CMK (cell line): ENCODE data around the gene IFFO2.
"Not testable (repeated sequence)": the region's sequence is repeated elsewhere in the genome, so short reads cannot be mapped to it uniquely, and the experiment has no call there.

ENCODE experiments used
- DNase-seq: peaks from one replicate; pipeline ENCODE4 v3.0.0-alpha.2; 2010; ENCODE audit warnings: low read depth

IFFO2 gene

DNA sequence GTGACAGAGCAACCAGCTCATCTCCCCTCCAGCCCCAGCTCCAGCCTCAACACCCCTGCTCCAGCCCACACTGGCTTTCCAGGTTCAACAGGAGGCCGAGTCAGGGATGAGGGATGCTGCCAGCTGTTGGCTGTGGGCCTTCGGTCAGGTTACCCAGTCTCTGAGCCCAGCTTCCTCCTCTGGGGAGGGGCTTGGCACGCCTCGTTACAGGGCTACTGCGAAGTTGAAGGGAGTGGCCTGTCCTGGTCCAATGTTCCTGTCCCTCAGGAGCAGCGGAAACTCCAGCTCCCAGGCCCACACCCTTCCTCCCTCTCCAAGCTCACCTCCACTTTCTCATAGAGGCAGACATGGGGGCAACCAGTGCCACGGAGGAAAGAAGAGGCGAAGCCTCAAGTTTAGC is 81.9 kb downstream of the IFFO2 start:
- no peak for DNase-seq

DNA sequence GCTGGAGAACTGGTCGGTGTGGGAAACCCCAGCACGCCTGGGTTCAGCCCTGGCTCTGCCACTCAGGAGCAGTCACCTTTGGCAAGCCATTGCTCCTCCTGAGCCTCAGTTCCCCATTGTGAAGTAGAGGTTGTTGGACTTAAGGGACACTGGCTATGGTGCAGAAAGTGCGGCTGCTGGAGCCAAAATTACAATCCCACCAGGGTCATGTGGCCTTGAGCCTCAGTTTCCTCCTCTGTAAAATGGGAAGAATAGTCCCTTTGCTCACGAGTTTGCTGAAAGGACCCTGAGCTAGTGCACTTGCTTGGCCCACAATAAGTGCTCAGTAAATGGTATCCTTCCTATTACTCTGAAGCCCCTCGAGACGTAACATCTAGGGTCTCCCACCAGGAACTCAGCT is 82.4 kb downstream of the IFFO2 start:
- DNase-seq: no peak

DNA sequence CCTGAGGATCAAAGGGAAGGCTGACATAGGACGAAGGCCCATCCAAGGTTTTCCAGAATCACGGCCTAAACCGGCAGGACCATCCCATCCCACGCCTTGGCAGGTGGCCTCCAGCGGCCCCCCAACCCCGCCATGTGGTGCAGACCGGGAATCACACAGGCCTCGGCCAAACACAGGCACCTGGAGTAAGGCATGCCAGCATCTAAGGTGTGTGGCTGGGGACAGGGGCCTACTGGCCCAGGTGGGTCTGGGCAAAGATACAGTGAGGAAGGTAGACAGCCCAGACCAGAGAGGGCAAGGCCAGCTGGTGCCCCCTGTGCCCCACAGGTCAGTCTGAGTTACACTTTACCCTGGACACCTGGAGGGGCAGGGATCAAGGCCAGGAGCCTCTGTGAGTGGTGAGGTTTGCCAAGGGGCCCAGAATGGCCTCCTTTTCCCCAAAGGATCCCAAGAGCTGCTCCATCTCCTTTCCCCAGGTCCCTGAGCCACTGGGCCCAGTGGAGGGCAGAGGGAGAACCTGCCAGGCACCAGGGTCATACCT is 84.3 kb downstream of the IFFO2 start:
- no peak for DNase-seq

DNA sequence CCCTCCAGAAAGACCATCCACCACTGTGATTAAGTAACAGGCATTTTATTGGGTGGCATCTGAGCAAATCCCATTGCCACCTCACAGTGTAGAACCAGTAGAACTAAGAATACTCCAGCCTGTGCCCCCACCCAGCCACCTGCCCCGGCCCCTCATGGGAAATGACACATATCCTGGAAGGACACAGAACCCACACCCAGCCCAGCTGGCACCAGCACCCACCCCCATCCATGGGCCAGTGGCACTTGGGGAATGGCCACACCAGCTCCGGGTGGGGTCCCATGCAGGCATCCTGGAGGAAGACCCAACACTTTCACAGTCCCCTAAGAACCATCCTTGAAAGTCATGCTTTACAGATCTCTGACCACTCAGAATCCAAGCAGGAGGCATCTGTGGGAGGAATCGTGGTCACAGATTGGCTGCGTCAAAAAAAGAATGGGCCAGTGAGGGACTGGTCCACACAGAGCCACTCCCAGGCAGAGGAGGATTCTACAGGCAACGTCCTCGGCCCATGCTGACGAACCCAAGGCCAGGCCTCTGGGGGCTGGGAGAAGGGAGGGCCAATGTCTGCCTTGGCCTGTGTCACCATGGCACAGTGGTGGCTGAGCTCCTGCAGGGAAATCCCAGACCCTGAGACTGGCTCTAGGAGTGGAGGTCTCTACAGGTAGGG is 84.9 kb downstream of the IFFO2 start:
- DNase-seq: no peak

DNA sequence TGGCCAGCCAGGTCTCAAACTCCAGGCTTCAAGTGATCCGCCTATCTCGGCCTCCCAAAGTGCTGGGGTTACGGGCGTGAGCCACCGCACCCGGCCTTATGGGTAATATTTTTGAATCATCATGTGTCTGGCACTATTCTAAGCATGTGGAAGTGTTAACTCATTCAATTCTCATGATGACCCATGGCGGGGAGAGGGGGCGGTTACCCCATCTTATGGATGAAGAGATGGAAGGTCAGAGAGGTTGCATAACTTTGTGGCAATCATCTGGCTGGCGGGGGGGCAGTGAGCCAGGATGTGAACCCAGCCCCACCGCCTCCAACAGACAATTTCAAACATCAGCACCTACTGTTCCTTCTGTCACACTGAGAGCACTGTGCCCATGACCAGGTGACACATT is 85.5 kb downstream of the IFFO2 start:
- no peak for DNase-seq

DNA sequence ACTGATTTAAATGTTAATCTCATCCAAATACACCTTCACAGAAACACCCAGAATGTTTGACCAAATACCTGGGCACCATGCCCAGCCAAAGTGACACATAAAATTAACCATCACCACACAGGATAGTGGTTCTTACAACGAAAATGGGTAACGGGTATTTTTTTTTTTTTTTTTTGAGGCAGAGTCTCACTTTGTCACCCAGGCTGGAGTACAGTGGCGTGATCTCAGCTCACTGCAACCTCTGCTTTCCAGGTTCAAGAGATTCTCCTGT is 85.9 kb downstream of the IFFO2 start:
- DNase-seq: not testable (repeated sequence)

DNA sequence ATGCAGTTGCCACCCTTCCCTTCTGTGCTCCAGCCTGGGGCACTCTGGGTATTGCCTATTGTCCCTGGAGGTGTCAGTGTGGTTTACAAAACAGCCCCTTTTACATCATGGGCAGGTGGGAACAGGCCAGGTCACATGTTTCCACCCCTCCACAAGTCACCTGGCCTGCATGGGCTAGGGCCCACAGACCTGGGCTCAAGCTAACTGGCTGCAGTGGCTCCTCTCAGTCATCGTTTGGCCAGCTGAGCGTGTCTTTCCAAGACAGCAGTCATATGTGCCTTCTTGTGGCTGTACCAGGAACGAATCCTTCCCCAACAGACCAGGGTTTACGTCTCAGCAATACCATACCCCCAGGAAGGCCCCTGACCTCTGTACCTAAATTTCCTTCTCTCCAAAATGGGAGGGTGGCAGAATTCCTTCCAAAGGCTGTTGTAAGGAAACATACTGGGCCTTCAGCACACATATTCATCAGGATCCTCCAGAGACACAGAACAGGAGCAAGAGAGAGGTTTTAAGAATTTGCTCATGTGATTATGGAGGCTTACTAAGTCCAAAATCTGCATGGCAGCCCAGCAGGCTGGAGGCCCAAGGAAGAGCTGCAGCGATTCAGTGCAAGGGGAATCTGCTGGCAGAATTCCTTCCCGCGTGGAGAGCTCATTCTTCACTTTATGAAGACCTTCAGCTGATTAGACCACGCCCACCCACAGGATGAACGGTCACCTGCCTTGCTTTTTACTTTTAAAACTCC is 86.5 kb downstream of the IFFO2 start:
- DNase-seq: no peak

DNA sequence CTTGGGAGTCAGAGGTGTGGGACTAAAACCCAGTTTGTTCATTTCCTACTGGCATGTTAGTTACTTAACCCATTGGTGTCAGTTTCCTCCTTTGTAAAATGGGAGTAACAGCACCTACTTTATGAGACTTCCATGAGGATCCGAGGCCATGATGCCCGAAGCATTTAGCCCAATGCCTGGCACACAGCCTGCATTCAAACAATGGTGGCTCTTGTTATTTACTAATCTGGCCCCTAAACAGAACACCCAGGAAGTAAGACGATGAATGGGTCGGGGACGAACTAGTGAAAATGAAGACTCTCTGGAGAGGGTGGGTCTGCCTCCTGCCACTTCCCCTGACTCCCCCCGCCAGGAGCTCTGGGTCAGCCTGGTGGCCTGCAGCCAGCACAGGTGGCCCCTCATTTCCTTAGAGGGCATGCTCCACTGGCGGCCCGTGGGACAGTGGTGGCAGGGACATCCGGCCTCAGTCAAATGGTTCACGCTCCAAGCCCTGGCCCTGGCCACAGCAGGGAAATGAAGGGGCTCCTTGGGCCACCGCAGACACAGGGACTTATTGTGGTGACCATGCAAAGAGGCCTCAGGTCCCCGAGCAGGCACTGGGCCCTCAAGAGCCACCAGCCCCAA is 87.6 kb downstream of the IFFO2 start:
- DNase-seq: no peak

DNA sequence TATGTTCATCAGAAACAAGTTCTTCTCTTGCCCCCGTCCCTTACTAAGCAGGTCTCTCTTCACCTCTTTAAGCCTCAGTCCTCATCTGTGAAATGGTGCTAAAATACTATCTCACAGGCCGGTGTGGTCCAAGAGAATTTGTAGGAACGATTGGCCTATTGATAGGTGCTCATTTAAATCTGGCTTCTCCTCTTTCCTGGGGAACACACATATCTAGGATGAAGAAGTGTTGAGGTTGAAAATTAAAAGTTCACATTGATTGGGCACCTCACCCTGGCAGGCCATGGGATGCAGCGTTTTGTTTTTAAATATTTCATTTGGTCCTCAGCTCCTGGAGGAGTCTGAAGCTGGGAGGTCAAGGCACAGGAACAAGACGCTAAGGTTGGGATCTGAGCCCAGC is 88.1 kb downstream of the IFFO2 start:
- no peak for DNase-seq

DNA sequence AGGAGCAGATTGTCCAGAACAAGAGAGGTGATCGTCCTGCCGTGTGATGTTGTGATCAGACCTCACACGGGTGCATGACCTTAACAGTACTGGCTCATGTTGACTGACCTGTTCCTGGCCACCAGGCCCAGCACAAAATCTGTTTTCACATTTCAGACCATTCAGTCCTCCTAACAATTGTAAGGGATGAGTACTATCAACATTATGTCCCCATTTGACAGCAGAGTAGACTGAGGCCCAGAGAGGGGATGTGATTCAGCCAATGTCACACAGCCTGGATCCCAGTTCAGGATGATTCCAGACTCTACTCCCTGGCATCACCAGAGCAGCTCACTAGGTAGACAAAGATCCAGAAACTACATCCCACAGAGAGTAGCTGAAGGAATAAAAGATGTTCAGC is 89.6 kb downstream of the IFFO2 start:
- no peak for DNase-seq

DNA sequence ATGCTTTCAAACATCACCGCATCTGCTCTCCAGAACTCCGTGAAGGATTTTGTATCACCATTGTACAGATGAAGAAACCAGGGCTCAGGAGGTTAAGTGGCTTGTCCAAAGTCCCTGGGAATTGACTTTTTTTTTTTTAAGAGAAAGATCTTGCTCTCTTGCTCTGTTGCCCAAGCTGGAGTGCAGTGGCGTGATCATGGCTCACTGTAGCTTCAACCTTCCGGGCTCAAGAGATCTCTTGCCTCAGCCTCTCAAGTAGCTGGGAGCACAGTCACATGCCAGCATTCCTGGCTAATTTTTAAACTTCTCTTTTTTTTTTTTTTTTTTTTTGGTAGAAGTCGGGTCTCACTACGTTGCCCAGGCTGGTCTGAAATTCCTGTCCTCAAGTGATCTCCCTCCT is 90.2 kb downstream of the IFFO2 start:
- DNase-seq: no peak

DNA sequence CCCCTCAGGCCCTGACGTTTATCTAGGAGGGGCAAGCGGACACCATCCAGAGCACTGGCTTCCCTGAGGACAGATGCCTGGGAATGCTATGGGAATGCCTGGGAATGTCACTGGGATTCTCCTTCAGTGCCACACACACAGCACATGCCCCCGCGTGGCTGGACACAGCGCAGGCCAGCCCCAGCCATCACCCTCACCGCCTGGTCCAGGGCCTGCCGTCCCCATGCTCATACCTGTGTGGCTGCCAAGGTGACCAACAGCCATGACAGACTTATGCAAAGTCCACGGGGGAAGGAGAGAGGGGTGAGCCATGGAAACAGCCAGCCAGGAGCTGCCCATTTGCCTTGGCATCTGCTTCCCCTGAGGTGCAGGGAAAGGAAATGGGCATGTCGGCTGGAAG is 91.3 kb downstream of the IFFO2 start:
- DNase-seq: no peak

DNA sequence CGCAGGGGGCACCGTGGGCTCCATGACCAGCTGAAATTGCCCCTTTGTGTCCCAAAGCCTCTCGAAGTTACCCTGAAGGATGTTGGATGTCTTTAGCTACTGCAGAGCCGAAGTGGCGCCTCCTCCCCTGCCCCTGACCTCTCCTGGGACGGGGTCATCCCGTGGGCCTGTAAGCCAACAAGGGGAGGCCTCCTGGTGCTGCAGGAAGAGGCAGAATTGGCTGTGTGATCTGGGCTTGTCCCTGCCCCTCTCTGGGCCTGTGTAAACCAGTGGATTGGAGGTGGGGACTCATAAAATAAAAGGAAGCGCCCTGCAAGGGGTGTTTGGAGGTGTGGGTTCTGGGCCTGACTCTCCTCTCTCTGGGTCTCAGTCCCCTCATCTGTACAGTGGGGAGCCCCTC is 94.9 kb downstream of the IFFO2 start:
- DNase-seq: no peak

DNA sequence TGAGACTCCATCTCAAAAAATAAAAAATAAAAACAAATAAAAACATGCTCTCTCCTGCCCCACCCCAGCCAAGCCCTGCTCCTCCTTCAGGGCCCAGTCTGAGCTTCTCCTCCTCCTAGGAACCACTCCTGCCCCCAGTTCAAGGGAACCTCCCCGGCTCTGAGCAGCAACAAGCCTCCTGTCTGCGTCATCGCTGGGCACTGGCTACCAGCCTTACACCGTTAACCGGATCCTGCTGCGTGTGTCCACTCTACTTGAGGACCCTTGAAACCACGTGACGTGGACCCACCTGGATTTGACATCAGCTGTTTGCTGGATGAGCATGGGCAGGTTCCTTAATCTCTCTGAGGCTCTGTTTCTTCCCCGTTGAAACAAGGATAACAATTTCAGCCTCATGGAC is 95.4 kb downstream of the IFFO2 start:
- DNase-seq: no peak

DNA sequence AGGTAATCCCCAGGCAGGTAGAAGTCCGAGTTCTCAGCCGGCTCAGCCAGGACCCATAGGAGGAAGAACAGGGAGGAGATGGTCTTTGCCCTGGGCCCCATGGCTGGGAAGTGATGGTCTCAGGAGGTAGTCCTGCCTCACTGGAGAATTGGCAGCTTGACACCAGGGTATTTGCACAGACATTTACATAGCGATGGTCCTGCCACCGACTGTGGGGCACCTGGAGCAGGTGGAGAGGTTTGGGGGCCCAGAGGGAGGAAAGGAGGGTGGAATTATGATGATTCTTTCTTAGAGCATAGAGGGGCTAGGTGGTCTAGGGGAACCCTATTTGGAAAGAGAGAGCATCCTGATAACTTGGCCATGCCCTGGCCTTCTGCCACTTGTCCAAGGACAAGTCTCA is 96.9 kb downstream of the IFFO2 start, which contains the start of gene TAS1R2:
TAS1R2 (minus strand) TSS at position 101 of the 400 bp plus-strand sequence; CDS start at position 101, 0 bp downstream.
- DNase-seq: no peak

DNA sequence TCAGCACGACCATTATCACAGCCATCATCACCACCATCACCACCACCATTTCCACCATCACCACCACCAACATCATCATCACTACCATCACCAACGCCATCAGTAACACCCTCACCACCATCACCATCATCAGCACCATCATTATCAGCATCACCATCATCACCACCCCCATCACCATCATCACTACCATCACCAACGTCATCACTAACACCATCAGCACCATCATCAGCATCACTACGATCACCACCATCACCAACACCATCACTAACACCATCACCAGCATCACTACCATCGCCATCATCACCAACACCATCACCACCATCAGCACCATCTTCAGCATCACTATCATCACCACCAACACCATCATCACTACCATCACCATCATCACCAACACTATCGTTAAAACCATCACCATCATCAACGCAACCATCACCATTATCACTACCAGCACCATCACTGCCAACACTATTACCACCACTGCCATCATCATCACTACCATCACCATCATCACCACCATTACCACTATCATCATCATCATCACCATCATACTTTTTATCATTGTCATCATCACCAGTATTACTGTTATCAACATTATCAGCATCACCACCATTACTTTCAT is 98.3 kb downstream of the IFFO2 start:
- DNase-seq: no peak

DNA sequence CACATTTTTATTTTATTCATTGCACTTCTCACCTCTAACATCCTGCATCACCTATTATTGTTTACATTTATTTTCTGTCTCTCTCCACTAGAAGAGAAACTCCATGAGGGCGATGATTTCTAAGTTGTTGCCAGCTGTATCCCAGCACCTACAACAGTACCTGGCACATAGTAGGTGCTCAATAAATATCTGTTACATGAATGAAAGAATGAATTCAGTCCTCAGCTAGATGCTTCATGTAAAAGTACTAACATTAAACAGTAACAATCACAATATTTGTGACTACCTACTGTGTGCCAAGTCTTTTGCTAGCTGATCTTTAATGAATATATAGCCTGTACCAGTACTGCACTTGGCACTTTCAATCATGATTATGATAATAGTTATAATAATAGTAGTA is 100.0 kb downstream of the IFFO2 start:
- no peak for DNase-seq

DNA sequence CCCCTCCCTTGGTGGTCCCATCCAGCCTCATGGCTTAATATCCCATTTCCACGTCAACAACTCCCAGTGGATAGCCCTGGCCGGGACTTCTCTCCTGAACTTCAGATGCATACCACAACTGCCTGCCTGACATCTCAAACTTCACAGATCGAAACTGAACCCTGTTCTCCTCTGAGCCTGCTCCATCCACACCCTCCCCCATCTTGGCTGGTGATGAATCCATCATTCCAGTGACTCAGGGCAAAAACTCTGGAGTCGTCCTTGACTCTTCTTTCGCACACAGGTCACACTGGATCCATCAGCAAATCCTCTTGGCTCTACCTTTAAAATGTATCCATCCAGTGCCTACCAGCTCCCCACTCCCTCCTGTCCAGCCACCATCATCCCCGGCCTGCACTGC is 100.9 kb downstream of the IFFO2 start:
- DNase-seq: no peak

DNA sequence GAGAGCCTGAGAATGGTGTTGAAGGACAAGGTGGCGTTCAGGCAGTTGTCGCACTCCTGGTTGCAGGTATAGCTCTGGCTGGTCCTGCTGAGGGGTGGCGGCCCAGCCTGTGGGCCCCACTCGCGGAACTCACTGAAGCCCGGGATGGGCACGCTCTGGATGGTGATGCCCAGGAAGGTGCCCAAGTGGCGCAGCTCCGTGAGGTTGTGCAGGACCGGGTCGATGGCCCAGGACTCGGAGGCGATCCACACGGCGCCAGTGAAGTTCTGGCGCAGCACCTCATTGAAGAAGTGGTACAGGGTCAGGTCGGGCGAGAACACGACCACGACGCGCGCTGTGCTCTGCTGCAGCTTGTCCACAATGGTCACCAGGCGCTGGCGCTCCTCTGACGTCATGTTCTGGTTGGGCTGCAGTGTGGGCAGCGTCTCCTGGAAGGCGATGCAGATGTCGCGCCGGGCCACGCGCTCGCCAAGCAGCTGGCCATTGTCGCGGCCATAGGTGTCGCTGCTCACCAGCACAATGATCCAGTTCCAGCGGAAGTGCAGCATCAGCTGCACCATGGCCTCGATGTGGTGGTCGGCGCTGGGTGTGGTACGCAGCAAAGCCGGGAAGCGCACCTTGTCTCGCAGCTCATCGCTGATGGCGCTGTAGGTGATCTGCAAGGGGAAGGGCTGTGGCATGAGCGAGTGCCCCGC is 102.0 kb downstream of the IFFO2 start:
- no peak for DNase-seq
